ENCODE results near the gene WNT9A.

DNA sequence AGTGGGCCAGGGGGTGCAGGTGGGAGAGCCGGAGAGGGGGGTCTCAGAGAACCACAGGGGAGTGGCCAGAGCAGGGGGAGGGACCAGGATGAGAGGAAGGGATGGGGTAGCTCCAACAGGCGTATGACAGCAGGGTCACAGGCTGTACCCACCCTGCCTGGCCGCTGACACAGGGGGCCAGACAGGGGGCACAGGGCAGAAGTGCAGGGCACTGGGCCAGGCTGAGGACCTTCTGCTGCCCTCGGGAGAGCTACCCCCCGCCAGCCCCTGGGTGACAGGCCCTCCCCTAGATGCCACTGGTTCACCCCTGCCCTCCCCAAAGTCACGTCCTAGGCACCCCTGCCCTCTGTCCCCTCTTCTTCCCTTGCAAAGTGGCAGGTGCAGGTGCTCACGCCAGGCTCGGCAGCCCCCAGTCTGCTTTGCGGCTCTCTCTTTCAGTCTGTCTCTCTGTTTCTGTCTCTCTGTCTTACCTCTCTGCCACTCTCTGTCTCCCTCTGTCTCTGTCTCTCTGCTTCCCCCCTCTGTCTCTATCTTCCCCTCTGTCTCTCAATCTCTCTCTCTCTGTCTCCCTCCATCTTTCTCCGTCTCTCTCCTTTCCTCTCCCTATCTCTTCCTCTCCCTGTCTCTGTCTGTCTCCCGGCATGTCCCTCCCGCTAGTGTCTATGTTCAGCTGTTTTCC lies 48.5 kb downstream of the WNT9A start:
- TF ChIP-seq, protein P1, sequence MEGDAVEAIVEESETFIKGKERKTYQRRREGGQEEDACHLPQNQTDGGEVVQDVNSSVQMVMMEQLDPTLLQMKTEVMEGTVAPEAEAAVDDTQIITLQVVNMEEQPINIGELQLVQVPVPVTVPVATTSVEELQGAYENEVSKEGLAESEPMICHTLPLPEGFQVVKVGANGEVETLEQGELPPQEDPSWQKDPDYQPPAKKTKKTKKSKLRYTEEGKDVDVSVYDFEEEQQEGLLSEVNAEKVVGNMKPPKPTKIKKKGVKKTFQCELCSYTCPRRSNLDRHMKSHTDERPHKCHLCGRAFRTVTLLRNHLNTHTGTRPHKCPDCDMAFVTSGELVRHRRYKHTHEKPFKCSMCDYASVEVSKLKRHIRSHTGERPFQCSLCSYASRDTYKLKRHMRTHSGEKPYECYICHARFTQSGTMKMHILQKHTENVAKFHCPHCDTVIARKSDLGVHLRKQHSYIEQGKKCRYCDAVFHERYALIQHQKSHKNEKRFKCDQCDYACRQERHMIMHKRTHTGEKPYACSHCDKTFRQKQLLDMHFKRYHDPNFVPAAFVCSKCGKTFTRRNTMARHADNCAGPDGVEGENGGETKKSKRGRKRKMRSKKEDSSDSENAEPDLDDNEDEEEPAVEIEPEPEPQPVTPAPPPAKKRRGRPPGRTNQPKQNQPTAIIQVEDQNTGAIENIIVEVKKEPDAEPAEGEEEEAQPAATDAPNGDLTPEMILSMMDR (IDR thresholded peaks at IDR 0.05; ENCODE audit: poor library complexity, severe bottlenecking): no peak
- TF ChIP-seq POLR2AphosphoS5 (IDR thresholded peaks at IDR 0.05) (no peak), EZH2 (IDR thresholded peaks at IDR 0.05; ENCODE audit: borderline replicate concordance, insufficient read depth, low read length, poor library complexity, severe bottlenecking) (no peak)
- TF ChIP-seq, protein P2, sequence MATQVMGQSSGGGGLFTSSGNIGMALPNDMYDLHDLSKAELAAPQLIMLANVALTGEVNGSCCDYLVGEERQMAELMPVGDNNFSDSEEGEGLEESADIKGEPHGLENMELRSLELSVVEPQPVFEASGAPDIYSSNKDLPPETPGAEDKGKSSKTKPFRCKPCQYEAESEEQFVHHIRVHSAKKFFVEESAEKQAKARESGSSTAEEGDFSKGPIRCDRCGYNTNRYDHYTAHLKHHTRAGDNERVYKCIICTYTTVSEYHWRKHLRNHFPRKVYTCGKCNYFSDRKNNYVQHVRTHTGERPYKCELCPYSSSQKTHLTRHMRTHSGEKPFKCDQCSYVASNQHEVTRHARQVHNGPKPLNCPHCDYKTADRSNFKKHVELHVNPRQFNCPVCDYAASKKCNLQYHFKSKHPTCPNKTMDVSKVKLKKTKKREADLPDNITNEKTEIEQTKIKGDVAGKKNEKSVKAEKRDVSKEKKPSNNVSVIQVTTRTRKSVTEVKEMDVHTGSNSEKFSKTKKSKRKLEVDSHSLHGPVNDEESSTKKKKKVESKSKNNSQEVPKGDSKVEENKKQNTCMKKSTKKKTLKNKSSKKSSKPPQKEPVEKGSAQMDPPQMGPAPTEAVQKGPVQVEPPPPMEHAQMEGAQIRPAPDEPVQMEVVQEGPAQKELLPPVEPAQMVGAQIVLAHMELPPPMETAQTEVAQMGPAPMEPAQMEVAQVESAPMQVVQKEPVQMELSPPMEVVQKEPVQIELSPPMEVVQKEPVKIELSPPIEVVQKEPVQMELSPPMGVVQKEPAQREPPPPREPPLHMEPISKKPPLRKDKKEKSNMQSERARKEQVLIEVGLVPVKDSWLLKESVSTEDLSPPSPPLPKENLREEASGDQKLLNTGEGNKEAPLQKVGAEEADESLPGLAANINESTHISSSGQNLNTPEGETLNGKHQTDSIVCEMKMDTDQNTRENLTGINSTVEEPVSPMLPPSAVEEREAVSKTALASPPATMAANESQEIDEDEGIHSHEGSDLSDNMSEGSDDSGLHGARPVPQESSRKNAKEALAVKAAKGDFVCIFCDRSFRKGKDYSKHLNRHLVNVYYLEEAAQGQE (IDR thresholded peaks at IDR 0.05; ENCODE audit: borderline replicate concordance): no peak

All from neural cell (in vitro differentiated cells).